D721Med (cell line): ENCODE measurements around the gene ARHGAP44.

Experiments
- DNase-seq: peaks from one replicate; pipeline ENCODE4 v3.0.0; 2011; ENCODE audit warnings: low spot score; ENCODE audit not compliant: insufficient read length
- FAIRE-seq: peaks from 2 replicates; lab custom pipeline; 2011; peaks lifted over from hg19 to GRCh38; lab: Jason Lieb, UNC
- TF ChIP-seq, protein P1 (sequence below): IDR thresholded peaks from 2 replicates; pipeline ENCODE4 v1.5.1; 2012; ENCODE audit warnings: mild to moderate bottlenecking, control low read depth; ENCODE audit not compliant: insufficient read depth; ENCODE audit errors: missing control alignments

ARHGAP44 gene

DNA sequence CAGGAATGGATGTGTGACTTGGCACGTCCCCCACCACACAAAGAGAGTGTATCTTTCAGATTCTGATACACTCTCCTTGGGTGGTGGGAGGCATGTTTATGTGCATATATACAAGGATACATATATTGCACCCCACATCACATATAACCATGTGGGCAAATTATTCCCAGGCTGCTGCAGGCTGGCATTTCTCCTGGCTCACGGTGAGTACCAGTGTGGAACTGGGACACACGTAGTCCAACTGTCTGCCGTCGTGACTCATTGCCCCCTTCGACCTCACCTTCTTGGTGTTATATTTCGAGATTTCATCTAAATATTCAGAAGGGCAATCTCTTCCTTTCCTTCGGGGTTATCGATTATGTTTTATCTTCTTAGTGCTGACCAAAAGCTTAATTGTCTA is 24.4 kb downstream of the ARHGAP44 start:
- TF ChIP-seq, protein P1, sequence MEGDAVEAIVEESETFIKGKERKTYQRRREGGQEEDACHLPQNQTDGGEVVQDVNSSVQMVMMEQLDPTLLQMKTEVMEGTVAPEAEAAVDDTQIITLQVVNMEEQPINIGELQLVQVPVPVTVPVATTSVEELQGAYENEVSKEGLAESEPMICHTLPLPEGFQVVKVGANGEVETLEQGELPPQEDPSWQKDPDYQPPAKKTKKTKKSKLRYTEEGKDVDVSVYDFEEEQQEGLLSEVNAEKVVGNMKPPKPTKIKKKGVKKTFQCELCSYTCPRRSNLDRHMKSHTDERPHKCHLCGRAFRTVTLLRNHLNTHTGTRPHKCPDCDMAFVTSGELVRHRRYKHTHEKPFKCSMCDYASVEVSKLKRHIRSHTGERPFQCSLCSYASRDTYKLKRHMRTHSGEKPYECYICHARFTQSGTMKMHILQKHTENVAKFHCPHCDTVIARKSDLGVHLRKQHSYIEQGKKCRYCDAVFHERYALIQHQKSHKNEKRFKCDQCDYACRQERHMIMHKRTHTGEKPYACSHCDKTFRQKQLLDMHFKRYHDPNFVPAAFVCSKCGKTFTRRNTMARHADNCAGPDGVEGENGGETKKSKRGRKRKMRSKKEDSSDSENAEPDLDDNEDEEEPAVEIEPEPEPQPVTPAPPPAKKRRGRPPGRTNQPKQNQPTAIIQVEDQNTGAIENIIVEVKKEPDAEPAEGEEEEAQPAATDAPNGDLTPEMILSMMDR, result no peak
- DNase-seq, result no peak
- no peak for FAIRE-seq

DNA sequence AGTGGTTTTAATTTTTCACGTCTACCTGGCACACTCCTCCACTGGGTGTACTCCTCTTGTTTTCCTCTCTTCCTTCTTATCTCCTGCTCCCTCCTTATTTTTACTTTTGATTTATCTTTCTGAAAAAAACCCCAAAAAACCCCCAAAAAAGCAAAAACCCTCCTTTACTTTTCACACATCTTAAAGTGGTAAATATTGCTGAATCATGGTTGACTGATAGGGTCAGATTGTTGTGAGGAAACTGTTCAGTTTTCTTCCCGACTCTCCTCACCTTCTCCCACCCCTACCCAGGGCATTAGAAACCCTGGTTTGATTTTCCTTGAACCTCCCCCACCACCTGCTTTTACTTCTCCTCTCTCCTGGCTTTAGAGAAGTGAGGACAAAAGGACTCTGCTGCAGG is 25.4 kb downstream of the ARHGAP44 start:
- FAIRE-seq (no peak), DNase-seq (no peak)
- TF ChIP-seq, protein P1, result no peak

DNA sequence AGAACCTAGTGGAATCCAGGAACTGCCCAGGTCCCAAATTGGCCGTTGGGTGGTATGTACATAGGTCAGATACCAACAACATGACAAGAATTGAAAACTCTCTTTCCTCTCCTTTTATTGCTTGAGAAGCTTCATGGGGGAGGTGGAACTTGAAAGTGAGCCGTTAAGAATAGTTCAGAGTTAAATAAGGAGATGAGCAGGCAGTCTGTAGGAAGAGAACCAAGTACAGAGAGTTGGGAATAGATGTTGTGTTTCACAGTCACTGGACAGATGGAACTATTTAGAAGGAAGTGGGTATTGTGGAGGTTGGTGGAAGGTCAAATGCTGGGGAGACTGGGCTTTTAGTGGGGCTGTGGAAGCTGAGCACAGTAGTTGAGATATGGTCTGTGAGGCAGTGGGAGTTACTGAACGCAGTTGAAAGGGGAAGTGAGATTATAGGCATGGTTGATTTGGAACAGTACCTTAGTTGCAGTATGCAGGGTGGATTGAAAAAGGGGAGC is 26.4 kb downstream of the ARHGAP44 start:
- no peak for FAIRE-seq
- DNase-seq, result no peak
- TF ChIP-seq, protein P1, result no peak

DNA sequence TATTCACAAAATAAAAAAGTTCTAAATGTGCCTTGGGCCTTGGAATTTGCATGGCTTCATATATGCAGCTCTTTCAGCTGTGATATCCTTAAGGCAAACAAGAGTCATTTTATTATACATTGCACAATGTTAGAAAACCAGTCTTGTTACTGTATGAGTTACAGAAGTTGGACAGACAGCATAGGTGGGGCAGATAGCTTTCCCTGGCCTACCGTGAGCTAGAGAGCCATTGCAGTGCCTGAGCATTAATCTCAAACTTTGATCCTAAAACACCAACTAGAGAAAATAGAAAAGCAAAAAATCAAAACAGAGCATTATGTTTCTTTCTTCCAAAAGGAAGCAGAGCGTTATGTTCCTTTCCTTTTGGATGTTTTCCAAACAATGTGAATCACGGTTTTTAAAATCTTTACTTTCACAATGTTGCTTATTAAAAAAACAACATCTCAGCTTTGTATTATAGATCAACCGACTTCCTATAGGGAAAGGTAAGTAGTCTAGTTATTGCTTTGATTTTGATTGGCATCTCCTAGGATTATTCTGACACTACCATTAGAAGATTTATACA is 32.2 kb downstream of the ARHGAP44 start:
- no peak for FAIRE-seq
- DNase-seq, result no peak
- TF ChIP-seq, protein P1, result no peak

DNA sequence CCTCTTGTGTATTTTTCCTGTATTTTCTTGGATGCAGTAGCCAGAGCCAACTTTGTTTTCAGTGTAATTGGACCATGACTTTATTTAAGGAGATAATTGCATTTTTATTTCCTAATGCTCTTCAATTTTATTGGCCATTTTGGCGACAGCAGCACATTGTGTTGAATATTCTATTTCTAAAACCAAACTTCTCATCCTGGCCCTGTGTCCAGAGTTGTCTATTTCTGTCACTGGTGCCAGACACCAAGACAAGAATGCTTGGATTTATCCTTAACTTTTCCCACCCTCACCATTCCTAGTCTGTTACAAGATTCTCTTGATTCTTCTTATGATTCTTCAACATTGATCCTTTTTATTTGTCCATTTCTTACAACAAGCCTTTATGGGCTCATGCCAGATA is 37.1 kb downstream of the ARHGAP44 start:
- FAIRE-seq, result no peak
- TF ChIP-seq, protein P1, result no peak
- DNase-seq, result no peak

DNA sequence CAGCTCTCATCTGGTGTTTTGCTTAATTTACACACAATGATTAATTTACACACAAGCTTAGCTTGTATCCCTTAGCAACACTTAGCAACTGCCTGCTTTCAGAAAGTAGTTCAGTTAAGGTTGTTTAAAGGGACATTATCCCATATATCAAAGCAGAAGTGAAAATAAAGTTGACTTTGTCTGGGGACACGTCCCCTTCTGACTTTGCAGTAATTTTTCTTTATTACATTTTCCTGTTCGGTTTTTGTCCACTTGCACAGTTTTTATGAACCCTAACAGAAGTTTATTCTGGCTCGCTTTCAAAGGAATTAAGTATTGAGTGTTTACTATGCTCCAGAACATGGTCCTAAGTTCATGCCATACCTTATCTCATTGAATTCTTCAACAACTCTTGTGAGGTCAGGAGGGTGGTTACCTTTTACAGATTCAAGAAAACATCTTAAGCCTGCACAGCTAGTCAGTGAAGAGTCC is 41.5 kb downstream of the ARHGAP44 start:
- no peak for FAIRE-seq
- TF ChIP-seq, protein P1, result no peak
- DNase-seq, result no peak

DNA sequence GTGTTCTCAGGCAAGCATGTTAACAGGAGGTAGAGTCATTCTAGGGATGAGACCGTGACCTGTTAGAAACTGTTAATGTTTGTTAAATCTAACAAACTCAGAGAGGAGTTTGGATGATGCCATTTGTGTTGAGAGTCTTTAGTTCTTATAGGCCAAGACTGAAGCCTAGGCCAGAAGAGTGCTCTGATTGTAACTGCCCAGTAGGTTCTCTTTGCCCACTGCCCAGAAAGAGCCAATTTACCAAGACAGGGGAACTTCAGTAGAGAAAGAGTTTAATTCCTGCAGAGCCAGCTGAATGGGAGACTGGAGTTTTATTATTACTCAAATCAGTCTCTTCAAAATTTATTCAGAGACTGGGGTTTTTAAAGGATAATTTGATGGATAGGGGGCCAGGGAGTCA is 42.5 kb downstream of the ARHGAP44 start:
- DNase-seq (no peak), FAIRE-seq (no peak)
- TF ChIP-seq, protein P1, result no peak
